Stimulated activated CD8-positive, alpha-beta memory T cell treated with anti-CD3 and anti-CD28 coated beads, Interleukin-15, amount 100 ng/mL, for 48 hours (primary cell): ENCODE results near the gene CHST15.

Experiments
- DNase-seq, 2 donors: peaks; one replicate each; pipeline ENCODE4 v3.0.0-alpha.2; 2020; ENCODE audit warnings: low read depth in 2 of 2

The CHST15 gene

DNA sequence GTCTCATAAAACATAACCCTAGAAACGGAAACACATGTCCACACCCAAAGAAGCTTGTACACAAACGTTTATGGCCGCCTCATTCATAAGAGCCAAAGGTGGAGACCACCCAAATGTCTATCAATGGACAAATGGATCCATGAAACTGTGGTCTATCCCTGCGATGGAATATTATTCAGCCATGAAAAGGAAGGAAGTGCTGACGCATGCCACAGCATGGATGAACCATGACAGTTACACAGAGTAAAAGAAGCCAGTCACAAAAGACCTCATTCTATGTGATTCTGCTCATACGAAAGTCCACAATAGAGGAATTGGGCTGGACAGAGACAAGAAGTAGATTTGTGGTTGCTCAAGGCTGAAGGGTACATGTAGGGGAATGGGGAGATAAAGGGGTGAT, 10.8 kb downstream of the CHST15 start:
- DNase-seq: no peak

DNA sequence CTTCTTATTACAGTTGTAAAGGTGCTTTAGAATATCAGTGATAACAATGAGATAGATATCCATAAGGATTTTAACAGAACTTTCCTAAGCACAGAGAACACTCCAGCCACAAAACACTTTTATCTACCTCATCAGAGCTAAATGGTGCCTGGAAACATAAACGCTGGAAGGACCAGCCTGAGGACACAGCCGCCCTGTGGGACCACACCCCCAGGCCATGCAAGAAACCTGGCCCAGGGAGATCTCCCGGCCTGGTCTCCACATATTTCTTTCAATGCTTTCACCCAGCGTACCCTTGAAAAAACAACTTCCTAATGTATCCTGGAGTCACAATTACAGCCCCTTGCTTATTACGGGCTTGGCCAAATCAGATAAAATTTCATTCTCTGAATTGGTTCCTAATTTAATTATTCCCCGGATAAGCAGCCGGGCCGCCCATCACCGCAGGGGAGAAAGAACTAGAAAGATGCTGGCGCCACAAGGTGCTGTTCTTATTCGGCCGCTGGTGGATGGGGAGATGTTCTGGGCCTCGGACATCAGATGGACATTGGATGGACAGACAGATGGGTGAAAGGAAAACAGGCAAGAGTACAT, 11.8 kb downstream of the CHST15 start:
- no peak for DNase-seq

DNA sequence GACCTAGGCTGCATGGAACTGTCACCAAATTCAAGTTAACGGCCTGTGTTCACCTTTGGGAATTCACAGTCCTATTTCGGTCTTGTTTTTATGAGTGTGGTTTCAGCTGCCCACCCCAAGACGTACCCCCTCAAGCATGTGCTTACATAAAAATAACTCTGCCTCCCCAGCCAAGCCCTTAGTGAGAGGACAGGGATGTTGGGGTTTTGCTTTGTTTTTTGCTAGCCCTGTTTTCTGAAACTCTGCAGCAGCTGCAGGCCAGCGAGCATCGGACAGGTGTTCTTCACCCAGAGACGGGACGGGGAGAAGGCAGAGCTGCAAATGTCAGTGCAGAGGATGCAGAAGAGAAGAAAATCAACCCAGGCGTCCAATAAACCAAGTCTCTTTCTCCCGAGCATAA, 13.5 kb downstream of the CHST15 start:
- no peak for DNase-seq

DNA sequence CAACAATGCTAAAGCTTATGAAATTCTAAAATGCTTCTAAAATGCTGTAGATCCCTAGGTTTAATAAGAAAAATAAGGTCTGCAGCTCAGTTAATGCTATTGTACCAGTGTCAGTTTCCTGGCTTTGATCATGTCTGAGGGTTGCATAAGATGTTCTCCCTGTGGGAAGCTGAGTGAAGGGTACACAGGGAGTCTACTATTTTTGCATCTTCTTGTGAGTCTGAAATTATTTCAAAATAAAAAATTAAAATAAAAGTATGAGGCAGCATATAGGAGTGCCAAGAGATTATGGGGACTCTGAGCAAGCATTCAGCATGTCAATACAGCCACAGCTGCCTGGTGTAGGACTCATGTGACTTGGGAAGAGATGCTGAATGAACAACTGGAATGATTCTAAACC, 14.7 kb downstream of the CHST15 start:
- DNase-seq: no peak

DNA sequence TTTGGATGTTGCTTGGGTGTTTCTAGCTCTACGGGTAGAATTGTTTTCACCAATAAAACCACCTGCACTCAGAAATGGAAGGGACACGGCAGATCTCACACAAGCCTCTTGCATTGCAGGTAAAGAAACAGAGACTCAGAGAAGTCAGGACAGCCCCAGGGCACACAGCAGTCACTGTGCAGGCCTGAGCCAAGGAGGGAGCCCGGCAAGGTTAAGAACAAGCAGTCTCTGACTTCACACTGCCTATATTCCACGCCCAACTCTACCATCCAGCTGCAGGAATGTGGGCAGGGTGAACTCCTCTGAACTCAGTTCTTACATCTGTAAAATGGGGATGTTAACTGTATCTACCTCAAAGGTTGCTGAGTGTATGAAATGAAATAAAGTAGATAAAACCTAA, 15.4 kb downstream of the CHST15 start:
- DNase-seq: no peak

DNA sequence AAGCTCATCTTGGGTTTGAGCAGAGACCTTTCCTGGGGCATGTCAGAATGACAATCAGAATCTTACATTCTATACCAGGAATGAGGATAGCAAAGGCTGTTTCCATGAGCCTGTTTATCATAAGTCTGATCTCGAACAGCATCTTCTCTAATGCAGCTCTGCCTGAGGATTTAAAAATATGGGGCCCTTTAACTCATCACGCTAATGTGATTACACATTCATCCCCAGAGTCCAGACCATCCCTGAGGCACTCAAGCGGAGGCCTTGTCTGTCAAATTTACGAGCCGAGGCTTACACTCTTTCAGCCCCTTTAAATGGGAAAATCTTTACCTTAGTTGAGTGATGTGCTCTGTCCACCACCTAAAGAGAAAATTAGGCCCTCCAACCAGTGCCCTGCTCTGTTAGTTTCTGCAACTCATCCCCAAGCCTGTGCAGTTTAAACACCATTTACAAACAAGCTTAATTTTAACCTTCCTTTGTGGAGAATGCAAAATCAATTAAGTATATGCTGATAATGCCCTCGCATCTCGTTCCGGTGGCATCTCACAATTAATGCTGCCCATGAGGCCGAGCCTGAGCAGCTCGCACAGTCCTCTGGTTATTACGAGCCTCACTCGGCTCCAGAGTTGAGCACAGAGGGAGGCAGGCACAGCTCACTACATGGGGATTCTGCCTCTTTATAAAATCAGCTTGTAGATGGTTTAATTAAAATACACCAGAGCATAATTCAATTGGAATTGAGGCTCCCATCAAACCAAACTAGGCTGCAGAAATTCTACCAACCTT, 16.0 kb downstream of the CHST15 start:
- no peak for DNase-seq

DNA sequence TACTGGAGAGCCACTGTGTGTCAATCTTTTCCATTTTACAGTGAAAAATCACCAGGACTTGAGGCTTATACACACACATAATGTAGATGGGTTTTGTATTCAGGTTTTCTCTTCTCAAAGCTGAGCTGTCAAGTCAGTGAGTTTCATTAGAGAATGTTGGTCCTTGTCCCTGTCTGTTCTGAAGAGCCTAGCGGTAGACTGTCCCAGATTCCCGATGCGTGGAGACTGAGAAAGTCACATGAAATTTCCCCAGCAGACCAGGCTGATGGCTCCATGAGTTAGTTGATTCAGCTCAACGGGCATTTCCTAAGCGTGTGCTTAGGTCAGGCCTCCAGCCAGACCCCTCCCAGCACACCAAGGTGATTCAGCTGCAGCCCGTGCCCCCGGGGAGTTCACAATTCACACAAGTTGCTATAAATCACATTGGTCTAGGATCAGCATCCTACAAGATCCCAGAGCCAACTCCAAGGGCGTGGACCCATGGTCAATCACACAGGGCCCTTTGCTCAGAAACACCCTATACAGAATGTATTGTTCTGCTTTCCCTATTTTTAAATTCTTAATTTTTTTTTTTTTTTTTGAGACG, 17.2 kb downstream of the CHST15 start:
- no peak for DNase-seq

DNA sequence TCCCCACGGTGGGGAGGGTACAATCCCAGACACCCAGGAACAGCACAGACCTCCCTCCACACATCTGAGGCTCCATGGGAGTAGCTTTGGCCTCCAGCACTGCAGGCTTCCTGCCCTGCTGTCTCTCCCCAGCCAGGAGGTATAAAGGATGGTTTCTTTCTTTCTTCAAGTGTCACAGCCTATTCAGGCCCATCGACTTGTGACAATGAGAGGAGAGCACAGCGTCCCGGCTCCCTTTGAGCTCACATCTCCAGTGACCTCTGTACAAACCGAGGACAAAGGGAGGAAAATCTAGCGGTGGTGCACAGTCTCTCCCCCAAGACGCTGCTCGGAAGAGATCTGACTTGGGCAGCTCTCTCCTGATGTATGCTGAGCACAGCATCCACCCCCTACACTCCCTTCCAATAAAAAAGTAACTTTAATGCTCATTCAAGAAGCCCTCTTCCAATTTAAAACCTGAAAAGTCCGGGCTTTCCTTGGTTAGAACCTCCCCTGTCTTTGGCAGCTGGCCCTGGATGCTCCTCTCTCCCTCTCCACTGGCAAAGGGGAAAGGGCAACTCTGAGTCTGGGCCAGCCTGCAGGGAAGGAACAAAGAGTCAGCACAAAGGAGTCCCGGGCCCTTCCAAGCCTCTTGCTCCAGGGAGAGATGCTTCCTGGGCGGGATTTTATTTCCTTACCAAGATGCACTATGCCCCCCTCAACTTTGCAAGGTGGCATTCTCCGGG, 18.0 kb downstream of the CHST15 start:
- DNase-seq: no peak

DNA sequence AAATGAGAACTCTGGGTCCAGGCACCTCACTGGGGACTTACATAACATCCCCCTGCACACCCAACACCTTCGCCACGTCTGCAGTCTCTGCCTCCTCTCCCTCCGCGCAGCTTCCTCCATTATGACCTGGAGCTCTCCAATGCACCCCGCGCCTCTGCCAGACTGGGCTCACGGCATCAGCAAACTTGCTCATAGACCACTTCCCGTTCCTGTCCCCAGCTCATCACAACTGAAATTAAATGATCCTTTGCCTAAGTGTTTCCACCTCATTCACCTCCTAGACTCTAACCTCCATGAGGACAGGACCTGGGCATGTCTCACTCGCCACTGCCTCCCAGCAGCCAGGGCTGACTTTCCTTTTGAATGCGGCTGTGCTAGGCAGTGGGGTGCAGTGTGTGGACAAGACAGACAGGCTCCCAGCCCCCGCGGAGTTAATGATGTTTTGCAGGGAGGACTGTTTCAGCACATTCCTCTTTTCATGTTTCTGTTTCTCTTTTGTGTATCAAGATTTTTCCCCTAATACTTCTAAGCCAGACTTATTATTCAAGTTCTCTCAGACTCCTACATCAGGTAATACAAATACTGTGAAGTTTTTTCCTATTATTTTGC, 18.8 kb downstream of the CHST15 start:
- DNase-seq: no peak

DNA sequence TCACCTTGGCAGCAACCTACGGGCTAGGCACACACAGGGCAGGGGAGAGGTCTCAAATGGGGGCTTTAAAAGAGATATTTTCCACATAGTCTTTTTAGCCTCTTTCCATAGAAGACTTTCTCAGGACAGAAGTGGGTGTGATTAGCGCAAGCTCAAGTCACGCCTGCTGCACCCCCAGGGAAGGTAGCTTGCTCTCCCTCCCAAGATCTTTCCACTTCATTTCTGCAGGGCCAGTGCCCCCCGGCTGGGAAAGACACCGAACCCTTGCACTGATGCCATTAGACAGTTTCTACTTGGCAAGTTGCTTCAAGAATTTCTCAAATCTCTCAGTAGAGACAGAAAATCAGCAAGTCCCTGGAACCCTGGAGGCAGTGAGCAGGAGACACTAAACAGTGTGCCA, 19.4 kb downstream of the CHST15 start:
- DNase-seq: no peak

DNA sequence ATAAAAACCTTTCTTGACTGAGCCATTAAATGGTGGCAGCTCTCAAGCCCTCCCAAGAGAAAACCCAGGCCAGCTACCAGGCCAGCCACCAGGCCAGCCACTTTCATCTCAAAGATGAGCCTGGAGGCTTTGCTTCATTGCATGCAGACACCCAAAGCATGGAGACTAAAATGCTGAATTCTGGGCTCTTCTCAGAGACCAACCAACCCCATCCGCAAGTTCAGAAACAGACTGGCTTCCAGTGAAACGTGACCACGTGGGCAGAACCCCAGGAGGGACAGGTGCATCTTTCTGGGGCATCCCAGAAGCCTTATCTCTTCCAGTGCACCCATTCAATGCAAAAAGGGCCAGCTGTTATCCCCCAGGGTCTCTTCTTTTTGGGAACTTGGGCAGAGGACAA, 20.9 kb downstream of the CHST15 start:
- DNase-seq: no peak

DNA sequence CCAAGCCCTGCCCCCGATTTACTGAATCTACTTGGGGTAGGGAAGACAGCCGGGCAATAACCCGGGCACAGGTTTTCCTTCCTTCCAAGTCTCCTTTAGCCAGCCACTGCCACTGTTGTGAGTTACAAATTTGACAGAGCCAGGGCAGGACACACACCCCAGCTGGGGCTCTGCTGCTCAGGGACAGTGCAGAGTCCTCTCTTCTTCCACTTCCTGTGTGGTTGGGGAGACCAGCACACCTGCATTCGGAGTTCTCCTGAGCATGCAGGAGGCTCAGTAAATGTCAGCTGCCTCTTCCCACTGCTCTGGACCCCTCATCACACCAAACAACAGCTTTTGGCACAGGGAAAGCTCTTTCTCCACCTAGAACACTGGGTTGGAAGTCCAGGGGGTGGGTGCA, 21.3 kb downstream of the CHST15 start:
- no peak for DNase-seq

DNA sequence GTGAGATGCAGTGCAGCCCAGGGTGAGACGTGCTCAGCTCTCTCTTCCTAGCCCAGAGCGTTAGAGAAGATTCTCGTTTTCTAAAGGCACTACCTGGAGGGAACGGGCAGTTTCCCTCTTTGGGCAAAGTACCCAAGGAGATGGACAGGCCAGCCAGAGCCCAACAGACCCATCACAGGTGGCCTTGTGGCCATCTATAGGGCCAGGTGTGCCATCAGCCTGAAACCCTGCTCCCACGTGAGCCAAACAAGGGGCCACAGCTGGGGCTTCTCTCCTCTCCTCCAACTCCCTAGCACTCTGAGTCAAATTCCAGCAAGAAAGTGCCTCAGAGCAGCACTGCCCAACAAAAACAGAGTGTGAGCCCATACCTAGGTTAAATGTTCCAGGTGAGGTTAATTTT, 22.3 kb downstream of the CHST15 start:
- no peak for DNase-seq

DNA sequence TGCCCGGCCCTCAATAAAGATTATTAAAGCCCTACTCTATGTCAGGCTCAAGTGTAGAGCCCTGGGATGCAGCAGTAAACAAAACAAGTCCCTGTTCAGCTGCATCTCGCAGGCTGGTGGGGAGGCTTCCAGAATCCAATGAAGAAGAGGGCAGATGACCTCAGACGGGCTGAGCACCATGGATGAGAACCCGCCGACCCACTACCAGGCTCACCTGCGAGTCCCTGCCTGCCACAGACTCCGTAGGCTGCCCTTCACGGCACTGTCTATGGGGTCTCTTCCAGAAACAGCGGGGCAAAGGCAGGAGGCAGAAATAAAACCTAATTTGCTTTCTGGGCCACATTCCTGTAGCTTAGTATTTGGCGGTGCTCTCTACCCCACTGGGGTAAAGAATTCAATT, 22.7 kb downstream of the CHST15 start:
- DNase-seq: no peak

DNA sequence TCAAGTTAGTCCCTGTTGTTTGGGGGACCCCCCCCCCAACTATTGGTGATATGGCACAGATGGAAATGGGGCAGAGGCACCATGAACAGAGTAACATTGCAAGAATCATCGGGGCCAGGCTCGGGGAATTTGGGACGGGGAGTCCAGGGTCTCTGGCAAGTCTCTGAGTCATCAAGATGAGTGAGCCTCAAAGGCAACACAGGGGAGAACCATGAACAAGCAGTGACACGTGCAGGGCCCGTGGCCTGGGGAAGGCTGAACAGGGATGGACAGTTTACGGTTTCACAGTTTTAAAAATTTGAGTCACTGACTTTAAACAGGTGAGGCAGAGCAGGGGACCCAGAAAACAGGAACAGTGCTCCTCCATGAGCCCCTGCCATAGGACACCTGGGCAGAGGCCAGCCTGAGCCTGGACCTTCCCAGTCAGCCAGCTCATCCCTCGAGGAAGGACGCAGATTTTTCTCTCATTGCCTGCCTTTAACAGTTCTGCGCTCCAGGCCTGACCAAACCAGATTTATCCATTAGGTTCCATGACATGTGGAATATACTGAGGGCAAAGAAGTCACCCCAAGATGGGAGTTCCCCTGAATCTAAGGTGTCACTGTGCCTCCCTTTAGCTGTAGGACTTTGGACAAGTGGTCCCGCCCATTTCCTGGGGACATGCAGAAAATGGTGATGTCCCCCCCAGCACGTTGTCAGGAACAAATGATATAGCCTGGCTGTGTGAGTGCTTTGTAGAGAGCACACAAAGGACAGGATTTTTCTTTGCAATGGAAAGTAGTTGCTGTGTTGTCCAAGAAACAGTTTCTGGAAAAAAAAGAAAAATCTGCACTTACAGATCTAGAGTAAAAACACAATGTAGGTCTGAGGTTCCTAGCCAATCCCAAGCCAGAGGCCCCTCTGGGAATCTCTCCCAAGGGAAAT, 23.8 kb downstream of the CHST15 start:
- DNase-seq: no peak

DNA sequence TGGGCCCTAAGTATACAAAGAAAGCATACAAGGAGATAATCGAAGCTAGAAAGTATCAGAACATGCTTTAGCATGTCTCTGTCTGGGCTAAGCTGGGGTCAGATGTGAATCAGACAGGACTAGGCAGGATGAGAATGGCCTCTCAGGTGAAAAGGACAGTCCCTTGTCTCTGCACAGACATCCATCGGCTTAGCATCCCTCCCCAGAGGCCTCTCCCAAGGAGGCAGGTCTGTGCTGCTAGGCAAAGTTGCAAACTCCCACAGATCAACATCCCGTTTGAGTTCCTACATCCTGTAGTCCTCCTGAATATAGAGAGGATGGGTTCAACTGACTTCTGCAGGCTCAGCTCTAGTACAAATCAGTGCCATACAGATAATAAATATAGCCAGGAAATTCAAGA, 24.5 kb downstream of the CHST15 start:
- no peak for DNase-seq

DNA sequence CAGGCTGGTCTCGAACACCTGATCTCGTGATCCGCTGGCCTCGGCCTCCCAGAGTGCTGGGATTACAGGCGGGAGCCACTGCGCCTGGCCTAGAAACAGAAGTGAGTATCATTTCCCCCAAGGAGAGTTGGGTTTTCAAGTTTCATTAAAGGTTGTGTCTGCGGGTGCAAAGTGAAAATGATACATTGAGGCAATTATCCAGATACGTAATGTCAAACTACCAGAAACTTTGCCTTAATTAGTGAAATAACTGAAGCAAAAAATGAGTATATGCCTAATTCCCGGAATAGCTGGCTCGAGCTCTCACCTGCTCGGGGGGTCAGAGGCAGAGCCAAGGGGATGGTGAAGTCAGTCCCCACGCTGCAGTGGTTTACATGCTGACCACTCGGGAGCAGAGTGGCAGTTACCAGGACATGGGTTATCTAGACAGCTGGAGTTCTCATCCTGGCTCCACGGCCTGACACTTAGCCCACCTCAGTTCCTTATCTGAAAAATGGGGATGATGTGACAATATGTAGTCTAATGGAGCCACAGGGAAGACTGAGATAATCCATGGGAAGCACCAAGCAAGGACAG, 25.5 kb downstream of the CHST15 start:
- DNase-seq: no peak

DNA sequence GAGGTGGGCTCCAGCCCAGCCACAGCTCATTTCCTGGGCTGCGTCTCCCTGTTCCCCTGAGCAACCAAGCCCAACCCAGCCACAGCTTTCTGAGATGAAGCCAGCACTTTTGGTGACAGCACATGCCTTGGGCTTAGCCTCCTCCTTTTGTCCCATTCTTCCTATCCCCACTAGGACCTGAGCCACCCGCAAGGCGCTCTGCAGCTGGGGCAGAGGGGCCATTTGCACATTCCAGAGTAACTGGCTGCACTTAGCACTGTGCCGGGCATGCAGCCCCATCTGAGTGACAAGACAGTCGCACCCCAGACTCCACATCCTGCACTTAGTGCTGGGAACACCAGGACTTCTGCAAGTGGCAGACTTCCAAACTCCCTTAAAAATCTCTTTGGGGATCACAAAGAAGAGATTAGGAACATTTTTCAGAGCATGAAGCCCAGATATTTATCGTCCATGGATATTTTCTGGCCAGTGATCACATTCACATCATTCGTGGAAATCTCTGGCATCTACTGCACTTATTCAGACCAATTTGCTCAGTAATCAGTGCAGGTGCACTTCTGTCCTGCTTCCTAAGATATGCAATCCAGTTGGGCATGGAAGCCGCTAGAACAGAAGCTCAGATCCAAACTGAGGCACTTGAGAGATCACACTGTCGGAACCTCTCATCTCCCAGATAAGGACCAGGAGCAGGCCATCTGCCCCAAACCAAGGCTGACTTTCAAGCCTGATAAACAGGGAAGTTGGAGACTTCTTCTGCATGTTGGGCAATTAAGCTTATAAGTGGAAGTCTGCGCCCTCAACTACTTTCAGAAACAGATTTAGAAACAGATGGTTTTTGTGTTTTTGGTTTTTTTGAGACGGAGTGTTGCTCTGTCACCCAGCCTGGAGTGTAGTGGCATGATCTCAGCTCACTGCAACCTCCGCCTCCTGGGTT, 26.4 kb downstream of the CHST15 start:
- DNase-seq: no peak

DNA sequence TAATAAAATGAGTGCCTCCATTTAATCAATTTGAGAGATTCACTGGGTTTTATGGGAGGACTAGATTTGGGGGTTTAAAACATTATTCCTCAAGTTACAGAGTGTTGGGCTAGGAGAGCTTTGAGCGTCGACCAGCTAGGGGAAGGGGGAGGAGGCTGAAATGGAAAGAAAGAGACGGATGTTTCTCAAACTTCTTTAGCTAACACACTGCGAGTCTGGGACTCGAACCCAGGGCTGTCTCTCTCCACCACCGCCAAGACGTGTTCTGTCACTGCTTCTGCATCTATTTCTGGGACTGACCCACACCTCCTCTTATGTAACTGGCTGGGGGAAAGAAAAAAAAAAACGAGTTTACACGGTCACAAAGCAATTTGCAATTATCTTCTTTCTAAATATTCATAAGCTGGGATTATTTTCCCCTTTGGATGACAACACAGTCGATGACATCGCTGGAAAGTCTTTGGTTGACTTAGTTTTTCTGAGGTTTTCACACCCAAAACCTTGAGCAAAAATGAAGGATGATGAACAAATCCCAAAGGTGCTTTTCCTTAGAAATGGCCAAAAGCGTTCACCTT, 27.2 kb downstream of the CHST15 start:
- no peak for DNase-seq
